NK-92 treated with Interleukin-12 subunit alpha and Interleukin-12 subunit beta, amount 100 ng/mL, for 24 hours (cell line): ENCODE results near the gene MT1G.
"Not testable (repeated sequence)": the region's sequence is repeated elsewhere in the genome, so short reads cannot be mapped to it uniquely, and the experiment has no call there.

Experiments used
- DNase-seq: peaks from one replicate; lab custom pipeline; 2025; lab: John Stamatoyannopoulos, UW

Gene MT1G

GRCh38 chr16:56667581-56668571 lies at the start of gene MT1G:
Gene MT1G (minus strand): TSS chr16:56668065. CDS start chr16:56667993, 72 bp downstream.
- DNase-seq = no peak

- not testable (repeated sequence) for DNase-seq
Measured at GRCh38 chr16:56717532-56717931, 49.7 kb upstream of the MT1G start.

- no peak for DNase-seq
Measured at GRCh38 chr16:56716761-56717160, 48.9 kb upstream of the MT1G start.

GRCh38 chr16:56715126-56715525 lies 47.3 kb upstream of the MT1G start:
- DNase-seq = no peak

GRCh38 chr16:56713794-56714193 lies 45.9 kb upstream of the MT1G start:
- DNase-seq = no peak

- no peak for DNase-seq
Measured at GRCh38 chr16:56711862-56712261, 44.0 kb upstream of the MT1G start.

- DNase-seq = no peak
Measured at GRCh38 chr16:56710181-56710737, 42.4 kb upstream of the MT1G start.

- DNase-seq = no peak
Measured at GRCh38 chr16:56709443-56710040, 41.7 kb upstream of the MT1G start.

GRCh38 chr16:56708525-56709442 lies 40.9 kb upstream of the MT1G start:
- peak; percentile 12 for DNase-seq

- no peak for DNase-seq
Measured at GRCh38 chr16:56702836-56703235, 35.0 kb upstream of the MT1G start.

- no peak for DNase-seq
Measured at GRCh38 chr16:56701534-56701933, 33.7 kb upstream of the MT1G start.

GRCh38 chr16:56700631-56701030 lies 32.8 kb upstream of the MT1G start:
- no peak for DNase-seq

GRCh38 chr16:56700195-56700594 lies 32.3 kb upstream of the MT1G start:
- no peak for DNase-seq

- DNase-seq = no peak
Measured at GRCh38 chr16:56697456-56698155, 29.7 kb upstream of the MT1G start.

GRCh38 chr16:56695246-56695645 lies 27.4 kb upstream of the MT1G start:
- no peak for DNase-seq

- no peak for DNase-seq
Measured at GRCh38 chr16:56691885-56692284, 24.0 kb upstream of the MT1G start.

- DNase-seq = no peak
Measured at GRCh38 chr16:56690420-56691122, 22.7 kb upstream of the MT1G start.

- DNase-seq = no peak
Measured at GRCh38 chr16:56689171-56689570, 21.3 kb upstream of the MT1G start.

GRCh38 chr16:56688762-56689161 lies 20.9 kb upstream of the MT1G start:
- DNase-seq = no peak

- no peak for DNase-seq
Measured at GRCh38 chr16:56686758-56687157, 18.9 kb upstream of the MT1G start.
